Osteocyte (in vitro differentiated cells): ENCODE measurements around the gene GABRB1. TPM values are rescaled to one million over a fixed set of nuclear protein-coding genes. Genes with fewer than 3 reads are reported as not detected.

Experiments used
- DNase-seq: peaks from one replicate; pipeline ENCODE4 v3.0.0; 2021; ENCODE audit warnings: mixed read lengths; ENCODE audit not compliant: unreplicated experiment; ENCODE audit errors: extremely low spot score
- H3K27ac Mint-ChIP-seq: one replicate; pipeline ENCODE4 v1.8.0; 2021; ENCODE audit warnings: mild to moderate bottlenecking, mixed read lengths; ENCODE audit not compliant: unreplicated experiment
- H3K27me3 Mint-ChIP-seq: one replicate; pipeline ENCODE4 v1.8.0; 2021; ENCODE audit warnings: mixed read lengths; ENCODE audit not compliant: unreplicated experiment
- H3K36me3 Mint-ChIP-seq: one replicate; pipeline ENCODE4 v1.8.0; 2021; ENCODE audit warnings: mixed read lengths; ENCODE audit not compliant: unreplicated experiment
- H3K4me1 Mint-ChIP-seq: one replicate; pipeline ENCODE4 v1.8.0; 2021; ENCODE audit warnings: mixed read lengths; ENCODE audit not compliant: unreplicated experiment
- H3K4me3 Mint-ChIP-seq: one replicate; pipeline ENCODE4 v1.8.0; 2021; ENCODE audit warnings: mild to moderate bottlenecking, moderate library complexity, mixed read lengths; ENCODE audit not compliant: unreplicated experiment
- H3K9me3 Mint-ChIP-seq: one replicate; pipeline ENCODE4 v1.8.0; 2021; ENCODE audit warnings: mixed read lengths; ENCODE audit not compliant: unreplicated experiment
- CTCF ChIP-seq: fragments of 200-600 bp; sonication (generic); IDR thresholded peaks from 2 replicates; pipeline ENCODE4 v1.5.0; 2021; ENCODE audit warnings: antibody characterized with exemption, mild to moderate bottlenecking, moderate library complexity
- total RNA-seq: library from RNA; stranded (reverse); gene quantifications from 2 replicates; pipeline ENCODE4 v1.2.1, GENCODE V29; 2021

Gene GABRB1
- total RNA-seq, 1 donor from 2014 or later = not detected

- H3K4me3 Mint-ChIP-seq = no peak overlapping the region
- H3K27ac Mint-ChIP-seq = no peak overlapping the region
Measured at GRCh38 chr4:47075919-47076318, 44.6 kb downstream of the GABRB1 start.

DNA sequence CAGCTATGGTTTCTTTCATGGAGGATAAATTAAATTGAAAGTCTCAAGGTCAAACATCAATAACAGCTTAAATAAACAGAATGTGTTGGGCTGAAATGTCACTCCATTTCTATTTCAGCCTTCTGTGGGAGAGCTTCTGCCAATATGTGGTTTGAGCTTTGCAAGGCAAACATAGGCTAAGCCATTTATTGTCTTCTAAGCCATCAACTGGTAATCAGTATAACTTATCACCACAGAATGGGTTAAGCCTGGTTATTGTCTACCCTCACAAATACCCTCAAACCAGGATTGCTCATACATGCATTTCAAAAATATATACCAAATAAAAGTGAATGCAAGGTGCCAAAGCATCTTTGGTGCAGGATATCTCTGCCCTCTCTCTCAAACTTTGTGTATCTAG lies 52.7 kb downstream of the GABRB1 start:
- no peak for TF ChIP-seq CTCF

More at GRCh38 chr4:47075919-47076318, 44.6 kb downstream of the GABRB1 start:
- DNase-seq = no peak
- H3K4me1 Mint-ChIP-seq = peaks cover 28% of the 10 kb centered on the region
- no peak for TF ChIP-seq CTCF
- peaks cover 4% of the 10 kb centered on the region for H3K9me3 Mint-ChIP-seq
- H3K27me3 Mint-ChIP-seq = no peaks in the 10 kb centered on the region
- H3K36me3 Mint-ChIP-seq = no peaks in the 10 kb centered on the region

GRCh38 chr4:47084795-47085194 lies 53.4 kb downstream of the GABRB1 start:
- peaks cover 16% of the 10 kb centered on the region for H3K27me3 Mint-ChIP-seq
- no peaks in the 10 kb centered on the region for H3K4me1 Mint-ChIP-seq
- no peaks in the 10 kb centered on the region for H3K9me3 Mint-ChIP-seq
- no peak for DNase-seq
- no peak overlapping the region for H3K27ac Mint-ChIP-seq
- TF ChIP-seq CTCF = no peak
- H3K36me3 Mint-ChIP-seq = no peaks in the 10 kb centered on the region
- no peak overlapping the region for H3K4me3 Mint-ChIP-seq

More for the DNA sequence above, 52.7 kb downstream of the GABRB1 start:
- peaks cover 16% of the 10 kb centered on the region for H3K27me3 Mint-ChIP-seq
- no peak overlapping the region for H3K27ac Mint-ChIP-seq
- no peaks in the 10 kb centered on the region for H3K9me3 Mint-ChIP-seq
- H3K36me3 Mint-ChIP-seq = no peaks in the 10 kb centered on the region
- no peak for DNase-seq
- H3K4me3 Mint-ChIP-seq = no peak overlapping the region
- H3K4me1 Mint-ChIP-seq = no peaks in the 10 kb centered on the region

- Mint-ChIP-seq H3K9me3 (no peaks in the 10 kb centered on the region), H3K27ac (no peak overlapping the region), H3K4me1 (no peaks in the 10 kb centered on the region), H3K36me3 (no peaks in the 10 kb centered on the region), H3K27me3 (peaks cover 9% of the 10 kb centered on the region), H3K4me3 (no peak overlapping the region)
- TF ChIP-seq CTCF = no peak
- DNase-seq = no peak
Measured at GRCh38 chr4:47088298-47088697, 56.9 kb downstream of the GABRB1 start.

GRCh38 chr4:47095884-47096283 lies 64.5 kb downstream of the GABRB1 start:
- no peak for DNase-seq
- TF ChIP-seq CTCF = no peak
- H3K27me3 Mint-ChIP-seq = peaks cover 24% of the 10 kb centered on the region
- no peaks in the 10 kb centered on the region for H3K9me3 Mint-ChIP-seq
- no peaks in the 10 kb centered on the region for H3K36me3 Mint-ChIP-seq
- H3K27ac Mint-ChIP-seq = no peak overlapping the region
- H3K4me1 Mint-ChIP-seq = no peaks in the 10 kb centered on the region
- no peak overlapping the region for H3K4me3 Mint-ChIP-seq
